ENCODE results near the gene CCDC97.

CCDC97 gene

GRCh38 chr19:41310033-41310831 is at the start of gene CCDC97:
TSS of gene CCDC97 (plus strand) at chr19:41310172. CDS start at chr19:41310311, 139 bp downstream.
- Histone ChIP-seq H3K9me3 (ENCODE audit: control insufficient read depth, low read length) (no peaks in the 10 kb centered on the region), H3K4me1 (ENCODE audit: control insufficient read depth, insufficient read depth, low read length) (peaks cover 27% of the 10 kb centered on the region), H3K9ac (ENCODE audit: low read length) (peak within 1 kb of the TSS; percentile 97), H3K27me3 (replicated peaks; ENCODE audit: control insufficient read depth, insufficient read depth, low read length) (no peaks in the 10 kb centered on the region), H3K4me3 (ENCODE audit: low read length) (peak within 1 kb of the TSS; percentile 94), H3K36me3 (ENCODE audit: control insufficient read depth, insufficient read depth, low read length, severe bottlenecking) (peaks cover 41% of the 10 kb centered on the region)
- peak; percentile 94 for DNase-seq (ENCODE audit: low read depth)

- H3K4me3 ChIP-seq (ENCODE audit: low read length): peak overlapping the region; percentile 83
These were observed 48.3 kb upstream of the CCDC97 start for GRCh38 chr19:41261474-41262190.

GRCh38 chr19:41263042-41263849 is 46.7 kb upstream of the CCDC97 start:
- Histone ChIP-seq H3K9me3 (ENCODE audit: control insufficient read depth, low read length) (no peaks in the 10 kb centered on the region), H3K9ac (ENCODE audit: low read length) (peak overlapping the region; percentile 93), H3K4me1 (ENCODE audit: control insufficient read depth, insufficient read depth, low read length) (peaks cover 32% of the 10 kb centered on the region), H3K4me3 (ENCODE audit: low read length) (peak overlapping the region; percentile 83), H3K27me3 (replicated peaks; ENCODE audit: control insufficient read depth, insufficient read depth, low read length) (no peaks in the 10 kb centered on the region), H3K36me3 (ENCODE audit: control insufficient read depth, insufficient read depth, low read length, severe bottlenecking) (peaks cover 26% of the 10 kb centered on the region)
- DNase-seq (ENCODE audit: low read depth): peak; percentile 83

More at GRCh38 chr19:41261474-41262190, 48.3 kb upstream of the CCDC97 start:
- H3K36me3 ChIP-seq (ENCODE audit: control insufficient read depth, insufficient read depth, low read length, severe bottlenecking): peaks cover 35% of the 10 kb centered on the region
- DNase-seq (ENCODE audit: low read depth): no peak
- no peaks in the 10 kb centered on the region for H3K9me3 ChIP-seq (ENCODE audit: control insufficient read depth, low read length)
- peaks cover 18% of the 10 kb centered on the region for H3K4me1 ChIP-seq (ENCODE audit: control insufficient read depth, insufficient read depth, low read length)
- H3K9ac ChIP-seq (ENCODE audit: low read length): peak overlapping the region; percentile 93
- no peaks in the 10 kb centered on the region for H3K27me3 ChIP-seq (replicated peaks; ENCODE audit: control insufficient read depth, insufficient read depth, low read length)

GRCh38 chr19:41263850-41264580 is 46.0 kb upstream of the CCDC97 start, which contains the start of gene HNRNPUL1:
TSS of gene HNRNPUL1 (plus strand) at chr19:41264372. CDS start at chr19:41264504, 132 bp downstream.
- DNase-seq (ENCODE audit: low read depth): peak; percentile 100
- H3K27me3 ChIP-seq (replicated peaks; ENCODE audit: control insufficient read depth, insufficient read depth, low read length): no peaks in the 10 kb centered on the region
- peaks cover 25% of the 10 kb centered on the region for H3K36me3 ChIP-seq (ENCODE audit: control insufficient read depth, insufficient read depth, low read length, severe bottlenecking)
- no peaks in the 10 kb centered on the region for H3K9me3 ChIP-seq (ENCODE audit: control insufficient read depth, low read length)
- H3K4me1 ChIP-seq (ENCODE audit: control insufficient read depth, insufficient read depth, low read length): peaks cover 32% of the 10 kb centered on the region
- H3K4me3 ChIP-seq (ENCODE audit: low read length): peak within 1 kb of the TSS; percentile 89
- peak within 1 kb of the TSS; percentile 99 for H3K9ac ChIP-seq (ENCODE audit: low read length)

GRCh38 chr19:41264581-41265394 is 45.2 kb upstream of the CCDC97 start:
- peak; percentile 65 for DNase-seq (ENCODE audit: low read depth)
- H3K9ac ChIP-seq (ENCODE audit: low read length): peak overlapping the region; percentile 99
- peaks cover 25% of the 10 kb centered on the region for H3K36me3 ChIP-seq (ENCODE audit: control insufficient read depth, insufficient read depth, low read length, severe bottlenecking)
- no peaks in the 10 kb centered on the region for H3K9me3 ChIP-seq (ENCODE audit: control insufficient read depth, low read length)
- H3K4me1 ChIP-seq (ENCODE audit: control insufficient read depth, insufficient read depth, low read length): peaks cover 32% of the 10 kb centered on the region
- H3K27me3 ChIP-seq (replicated peaks; ENCODE audit: control insufficient read depth, insufficient read depth, low read length): no peaks in the 10 kb centered on the region
- peak overlapping the region; percentile 89 for H3K4me3 ChIP-seq (ENCODE audit: low read length)

- Histone ChIP-seq H3K9ac (ENCODE audit: low read length) (peak overlapping the region; percentile 99), H3K36me3 (ENCODE audit: control insufficient read depth, insufficient read depth, low read length, severe bottlenecking) (peaks cover 30% of the 10 kb centered on the region), H3K27me3 (replicated peaks; ENCODE audit: control insufficient read depth, insufficient read depth, low read length) (no peaks in the 10 kb centered on the region), H3K4me1 (ENCODE audit: control insufficient read depth, insufficient read depth, low read length) (peaks cover 32% of the 10 kb centered on the region), H3K4me3 (ENCODE audit: low read length) (peak overlapping the region; percentile 89), H3K9me3 (ENCODE audit: control insufficient read depth, low read length) (no peaks in the 10 kb centered on the region)
- peak; percentile 63 for DNase-seq (ENCODE audit: low read depth)
These were observed 44.4 kb upstream of the CCDC97 start for GRCh38 chr19:41265395-41266153.

- Histone ChIP-seq H3K4me1 (ENCODE audit: control insufficient read depth, insufficient read depth, low read length) (peaks cover 26% of the 10 kb centered on the region), H3K4me3 (ENCODE audit: low read length) (no peak overlapping the region), H3K9me3 (ENCODE audit: control insufficient read depth, low read length) (no peaks in the 10 kb centered on the region), H3K36me3 (ENCODE audit: control insufficient read depth, insufficient read depth, low read length, severe bottlenecking) (peaks cover 61% of the 10 kb centered on the region), H3K27me3 (replicated peaks; ENCODE audit: control insufficient read depth, insufficient read depth, low read length) (no peaks in the 10 kb centered on the region), H3K9ac (ENCODE audit: low read length) (no peak overlapping the region)
- DNase-seq (ENCODE audit: low read depth): no peak
These were observed 40.9 kb upstream of the CCDC97 start for GRCh38 chr19:41269055-41269454.

GRCh38 chr19:41269571-41269970 is 40.4 kb upstream of the CCDC97 start:
- DNase-seq (ENCODE audit: low read depth): no peak
- no peaks in the 10 kb centered on the region for H3K27me3 ChIP-seq (replicated peaks; ENCODE audit: control insufficient read depth, insufficient read depth, low read length)
- H3K9ac ChIP-seq (ENCODE audit: low read length): no peak overlapping the region
- no peaks in the 10 kb centered on the region for H3K9me3 ChIP-seq (ENCODE audit: control insufficient read depth, low read length)
- H3K36me3 ChIP-seq (ENCODE audit: control insufficient read depth, insufficient read depth, low read length, severe bottlenecking): peaks cover 66% of the 10 kb centered on the region
- peaks cover 26% of the 10 kb centered on the region for H3K4me1 ChIP-seq (ENCODE audit: control insufficient read depth, insufficient read depth, low read length)
- H3K4me3 ChIP-seq (ENCODE audit: low read length): no peak overlapping the region

GRCh38 chr19:41273076-41273475 is 36.9 kb upstream of the CCDC97 start:
- no peak for DNase-seq (ENCODE audit: low read depth)
- peaks cover 99% of the 10 kb centered on the region for H3K36me3 ChIP-seq (ENCODE audit: control insufficient read depth, insufficient read depth, low read length, severe bottlenecking)
- H3K9ac ChIP-seq (ENCODE audit: low read length): no peak overlapping the region
- H3K9me3 ChIP-seq (ENCODE audit: control insufficient read depth, low read length): no peaks in the 10 kb centered on the region
- H3K27me3 ChIP-seq (replicated peaks; ENCODE audit: control insufficient read depth, insufficient read depth, low read length): no peaks in the 10 kb centered on the region
- H3K4me3 ChIP-seq (ENCODE audit: low read length): no peak overlapping the region
- H3K4me1 ChIP-seq (ENCODE audit: control insufficient read depth, insufficient read depth, low read length): no peaks in the 10 kb centered on the region

All from adipocyte (in vitro differentiated cells).